ENCODE data around the gene CAD. TPM values are rescaled to one million over a fixed set of nuclear protein-coding genes. Genes with fewer than 3 reads are reported as not detected.

Gene CAD
- total and polyA plus RNA-seq, 4 donors, result 6.9 to 29.7 (median 18.2) TPM

DNA sequence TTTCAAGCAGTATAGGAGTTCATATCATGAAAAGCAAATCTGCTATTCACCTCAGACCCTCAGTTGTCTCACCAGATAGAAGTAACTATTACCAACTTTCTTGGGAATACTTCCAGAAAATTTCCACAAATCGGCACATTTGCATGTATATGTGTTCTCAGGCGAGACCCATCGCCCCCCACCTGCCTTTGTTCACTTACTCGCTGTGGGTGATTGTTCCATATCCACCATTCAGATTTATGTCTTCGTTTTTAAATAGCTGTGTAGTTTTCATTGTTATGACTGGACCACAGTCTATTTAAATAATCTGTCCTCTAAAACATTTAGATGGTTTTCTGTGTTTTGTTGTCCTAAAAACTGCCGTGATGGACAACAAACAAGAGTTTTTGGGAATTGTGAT is 68.3 kb downstream of the CAD start:
- no peak for DNase-seq
- no peaks in the 10 kb centered on the region for H3K27me3 ChIP-seq (ENCODE audit: control insufficient read depth in 1 of 2, insufficient read depth in 2 of 2, low read length in 1 of 2)
- intact Hi-C loops (cut with DNase I), result loop anchor here in 1 of 2 donors (10.0 kb wide), 1 partner anchor 321 kb away; no protein-coding TSS in a partner anchor
- H3K27ac ChIP-seq (ENCODE audit: low read depth in 1 of 2, low read length in 2 of 2), result no peak overlapping the region
- no peak for ATAC-seq (ENCODE audit: low FRiP score)
- no peaks in the 10 kb centered on the region for H3K4me1 ChIP-seq (ENCODE audit: control insufficient read depth in 1 of 2, insufficient read depth in 2 of 2, low read length in 2 of 2)
- no peaks in the 10 kb centered on the region for H3K36me3 ChIP-seq (ENCODE audit: control insufficient read depth in 1 of 2, insufficient read depth in 2 of 2, low read length in 1 of 2)
- 61 to 66% methylated on average over 6 of the region's 6 CpGs for WGBS, 2 donors
- H3K9me3 ChIP-seq (ENCODE audit: control insufficient read depth, low read length), result no peaks in the 10 kb centered on the region
- no peak overlapping the region for H3K4me3 ChIP-seq (ENCODE audit: low read length in 2 of 2)

DNA sequence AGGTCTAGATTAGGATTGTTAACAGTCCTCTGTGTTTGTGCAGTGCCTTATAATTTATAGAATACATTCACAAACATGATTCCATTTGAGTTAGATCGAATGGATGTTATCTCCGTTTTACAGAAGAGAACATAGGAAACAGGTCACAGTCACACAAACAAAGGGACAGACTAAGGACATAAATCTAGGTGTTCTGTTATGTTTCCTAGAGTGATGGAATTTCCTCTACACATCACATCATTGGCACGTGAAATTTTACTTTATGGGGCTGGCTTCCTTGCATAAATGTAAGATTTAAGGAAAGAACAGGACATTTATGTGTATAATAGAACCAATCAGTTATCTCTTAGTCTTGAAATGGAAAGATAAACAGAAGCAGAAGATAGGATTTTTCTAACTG is 71.4 kb downstream of the CAD start:
- no peaks in the 10 kb centered on the region for H3K27me3 ChIP-seq (ENCODE audit: control insufficient read depth in 1 of 2, insufficient read depth in 2 of 2, low read length in 1 of 2)
- ATAC-seq (ENCODE audit: low FRiP score) (no peak), DNase-seq (no peak)
- H3K4me3 ChIP-seq (ENCODE audit: low read length in 2 of 2), result no peak overlapping the region
- no peak overlapping the region for H3K27ac ChIP-seq (ENCODE audit: low read depth in 1 of 2, low read length in 2 of 2)
- H3K9me3 ChIP-seq (ENCODE audit: control insufficient read depth, low read length), result no peaks in the 10 kb centered on the region
- no peaks in the 10 kb centered on the region for H3K36me3 ChIP-seq (ENCODE audit: control insufficient read depth in 1 of 2, insufficient read depth in 2 of 2, low read length in 1 of 2)
- WGBS, 2 donors, result 9 to 18% methylated on average over 3 of the region's 3 CpGs
- intact Hi-C loops (cut with DNase I), result loop anchor here in 1 of 2 donors (10.0 kb wide), 1 partner anchor 324 kb away; no protein-coding TSS in a partner anchor
- peaks cover 0 to 4% of the 10 kb centered on the region in 2 donors for H3K4me1 ChIP-seq (ENCODE audit: control insufficient read depth in 1 of 2, insufficient read depth in 2 of 2, low read length in 2 of 2)

DNA sequence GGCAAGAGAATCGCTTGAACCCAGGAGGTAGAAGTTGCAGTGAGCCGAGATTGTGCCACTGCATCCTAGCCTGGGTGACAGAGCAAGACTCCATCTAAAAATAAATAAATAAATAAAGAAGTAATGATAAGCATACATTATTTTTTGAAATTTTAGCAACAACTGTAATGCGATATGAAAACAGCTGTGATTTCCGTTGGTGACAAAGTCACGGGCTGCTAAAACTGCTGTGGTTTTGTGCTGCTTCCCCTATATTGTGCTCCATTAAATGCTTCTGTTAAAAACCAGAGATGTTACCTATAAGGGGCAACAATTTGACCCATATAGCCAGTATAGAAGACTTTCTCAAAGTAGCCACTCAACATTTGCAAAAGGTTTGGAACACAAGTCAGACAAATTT is 73.4 kb downstream of the CAD start:
- 85 to 92% methylated on average over 5 of the region's 5 CpGs for WGBS, 2 donors
- intact Hi-C loops (cut with DNase I), result no loop called here
- H3K9me3 ChIP-seq (ENCODE audit: control insufficient read depth, low read length), result no peaks in the 10 kb centered on the region
- H3K27ac ChIP-seq (ENCODE audit: low read depth in 1 of 2, low read length in 2 of 2), result no peak overlapping the region
- H3K27me3 ChIP-seq (ENCODE audit: control insufficient read depth in 1 of 2, insufficient read depth in 2 of 2, low read length in 1 of 2), result no peaks in the 10 kb centered on the region
- no peaks in the 10 kb centered on the region for H3K36me3 ChIP-seq (ENCODE audit: control insufficient read depth in 1 of 2, insufficient read depth in 2 of 2, low read length in 1 of 2)
- ATAC-seq (ENCODE audit: low FRiP score) (no peak), DNase-seq (no peak)
- no peak overlapping the region for H3K4me3 ChIP-seq (ENCODE audit: low read length in 2 of 2)
- peaks cover 0 to 4% of the 10 kb centered on the region in 2 donors for H3K4me1 ChIP-seq (ENCODE audit: control insufficient read depth in 1 of 2, insufficient read depth in 2 of 2, low read length in 2 of 2)

DNA sequence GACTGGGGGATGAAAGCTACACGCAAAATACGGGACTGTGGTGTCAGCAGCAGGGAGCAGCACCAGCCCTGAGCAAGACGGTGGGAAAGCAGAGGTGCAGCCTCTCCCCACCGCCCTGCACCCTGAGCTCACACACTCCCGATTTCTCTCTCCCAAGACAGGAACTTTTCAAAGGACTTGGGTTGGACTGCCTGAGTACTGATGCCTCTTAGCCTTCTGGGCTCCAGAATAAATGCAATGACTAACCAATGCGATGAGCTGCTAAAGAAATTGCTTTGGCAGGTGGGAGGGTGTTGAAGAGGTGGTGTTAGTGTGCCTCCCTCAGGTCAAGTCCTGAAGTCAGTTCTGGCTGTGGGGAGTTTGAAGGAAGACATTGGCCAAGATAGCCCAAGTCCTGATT is 74.7 kb downstream of the CAD start:
- DNase-seq, result no peak
- intact Hi-C loops (cut with DNase I), result no loop called here
- Histone ChIP-seq H3K27ac (ENCODE audit: low read depth in 1 of 2, low read length in 2 of 2) (no peak overlapping the region), H3K9me3 (ENCODE audit: control insufficient read depth, low read length) (no peaks in the 10 kb centered on the region), H3K36me3 (ENCODE audit: control insufficient read depth in 1 of 2, insufficient read depth in 2 of 2, low read length in 1 of 2) (no peaks in the 10 kb centered on the region), H3K4me3 (ENCODE audit: low read length in 2 of 2) (no peak overlapping the region), H3K4me1 (ENCODE audit: control insufficient read depth in 1 of 2, insufficient read depth in 2 of 2, low read length in 2 of 2) (peaks cover 0 to 4% of the 10 kb centered on the region in 2 donors), H3K27me3 (ENCODE audit: control insufficient read depth in 1 of 2, insufficient read depth in 2 of 2, low read length in 1 of 2) (no peaks in the 10 kb centered on the region)
- 20 to 21% methylated on average over 6 of the region's 6 CpGs for WGBS, 2 donors
- no peak for ATAC-seq (ENCODE audit: low FRiP score)

Other genes starting within 250 kb of the CAD start
- 10 to 100 TPM; 15.9 to 16.1 TPM for gene MAPRE3, start 246.7 kb upstream of the CAD start, total RNA-seq
- 10 to 100 TPM in 1 of 2 donors, 1 to 10 TPM in 1; 7.9 to 26.7 TPM for gene MAPRE3, start 246.7 kb upstream of the CAD start, polyA plus RNA-seq
- 100 to 1,000 TPM in 1 of 2 donors, 10 to 100 TPM in 1; 96.4 to 106 TPM for gene TMEM214, start 184.4 kb upstream of the CAD start, total RNA-seq
- 10 to 100 TPM; 30.2 to 93.3 TPM for gene TMEM214, start 184.4 kb upstream of the CAD start, polyA plus RNA-seq
- gene AGBL5, start 165.7 kb upstream of the CAD start, total RNA-seq, result 10 to 100 TPM; 14.3 to 15.0 TPM
- gene AGBL5, start 165.7 kb upstream of the CAD start, polyA plus RNA-seq, result 10 to 100 TPM; 11.5 to 16.7 TPM
- gene OST4, start 145.7 kb upstream of the CAD start, total RNA-seq, result 100 to 1,000 TPM; 219 to 260 TPM
- 100 to 1,000 TPM; 531 to 750 TPM for gene OST4, start 145.7 kb upstream of the CAD start, polyA plus RNA-seq
- 100 to 1,000 TPM; 180 to 200 TPM for gene EMILIN1, start 138.8 kb upstream of the CAD start, total RNA-seq
- 100 to 1,000 TPM in 1 of 2 donors, 10 to 100 TPM in 1; 50.0 to 249 TPM for gene EMILIN1, start 138.8 kb upstream of the CAD start, polyA plus RNA-seq
- gene KHK, start 130.6 kb upstream of the CAD start, total RNA-seq, result 1 to 10 TPM; 3.4 to 5.1 TPM
- gene KHK, start 130.6 kb upstream of the CAD start, polyA plus RNA-seq, result 10 to 100 TPM in 1 of 2 donors, 1 to 10 TPM in 1; 6.0 to 38.7 TPM
- 1 to 10 TPM; 8.1 to 8.6 TPM for gene CGREF1, start 98.2 kb upstream of the CAD start, total RNA-seq
- 1 to 10 TPM; 5.8 to 6.9 TPM for gene CGREF1, start 98.2 kb upstream of the CAD start, polyA plus RNA-seq
- gene ABHD1, start 93.6 kb upstream of the CAD start, total RNA-seq, result under 1 TPM in 1 of 2 donors, not detected in 1; 0.90 TPM
- gene ABHD1, start 93.6 kb upstream of the CAD start, polyA plus RNA-seq, result under 1 TPM in 1 of 2 donors, not detected in 1; 0.08 TPM
- gene PREB, start 82.7 kb upstream of the CAD start, total RNA-seq, result 10 to 100 TPM; 42.1 to 48.1 TPM
- gene PREB, start 82.7 kb upstream of the CAD start, polyA plus RNA-seq, result 10 to 100 TPM; 24.9 to 46.3 TPM
- not detected for gene PRR30, start 78.0 kb upstream of the CAD start, total RNA-seq
- not detected for gene PRR30, start 78.0 kb upstream of the CAD start, polyA plus RNA-seq
- 1 to 10 TPM in 1 of 2 donors, under 1 TPM in 1; 0.39 to 1.1 TPM for gene TCF23, start 68.4 kb upstream of the CAD start, total RNA-seq
- gene TCF23, start 68.4 kb upstream of the CAD start, polyA plus RNA-seq, result not detected
- 10 to 100 TPM; 66.9 to 93.8 TPM for gene ATRAID, start 5.3 kb upstream of the CAD start, total RNA-seq
- gene ATRAID, start 5.3 kb upstream of the CAD start, polyA plus RNA-seq, result 100 to 1,000 TPM; 144 to 176 TPM
- 10 to 100 TPM; 17.9 to 21.3 TPM for gene SLC5A6, start 5.1 kb upstream of the CAD start, total RNA-seq
- gene SLC5A6, start 5.1 kb upstream of the CAD start, polyA plus RNA-seq, result 10 to 100 TPM; 16.4 to 24.7 TPM
- 1 to 10 TPM in 1 of 2 donors, under 1 TPM in 1; 0.78 to 1.8 TPM for gene SLC30A3, start 45.7 kb downstream of the CAD start, total RNA-seq
- 10 to 100 TPM in 1 of 2 donors, 1 to 10 TPM in 1; 4.0 to 20.2 TPM for gene SLC30A3, start 45.7 kb downstream of the CAD start, polyA plus RNA-seq
- gene DNAJC5G, start 58.1 kb downstream of the CAD start, total RNA-seq, result not detected
- gene DNAJC5G, start 58.1 kb downstream of the CAD start, polyA plus RNA-seq, result 1 to 10 TPM; 2.3 TPM
- under 1 TPM; 0.18 to 0.39 TPM for gene TRIM54, start 65.1 kb downstream of the CAD start, total RNA-seq
- 1 to 10 TPM; 1.4 to 5.0 TPM for gene TRIM54, start 65.1 kb downstream of the CAD start, polyA plus RNA-seq
- 1 to 10 TPM; 1.2 to 2.2 TPM for gene UCN, start 91.1 kb downstream of the CAD start, total RNA-seq
- 1 to 10 TPM in 1 of 2 donors, not detected in 1; 1.3 TPM for gene UCN, start 91.1 kb downstream of the CAD start, polyA plus RNA-seq
- gene MPV17, start 105.7 kb downstream of the CAD start, total RNA-seq, result 10 to 100 TPM; 49.9 to 68.7 TPM
- 10 to 100 TPM; 47.5 to 80.6 TPM for gene MPV17, start 105.7 kb downstream of the CAD start, polyA plus RNA-seq
- gene GTF3C2, start 139.4 kb downstream of the CAD start, total RNA-seq, result 10 to 100 TPM; 42.7 to 60.9 TPM
- gene GTF3C2, start 139.4 kb downstream of the CAD start, polyA plus RNA-seq, result 10 to 100 TPM; 17.0 to 20.3 TPM
- gene EIF2B4, start 153.0 kb downstream of the CAD start, total RNA-seq, result 10 to 100 TPM; 32.2 to 42.7 TPM
- 10 to 100 TPM; 36.3 to 87.1 TPM for gene EIF2B4, start 153.0 kb downstream of the CAD start, polyA plus RNA-seq
- 10 to 100 TPM; 77.8 to 90.5 TPM for gene SNX17, start 153.2 kb downstream of the CAD start, total RNA-seq
- gene SNX17, start 153.2 kb downstream of the CAD start, polyA plus RNA-seq, result 10 to 100 TPM; 79.4 to 92.6 TPM
- 10 to 100 TPM; 15.3 to 18.7 TPM for gene ZNF513, start 163.4 kb downstream of the CAD start, total RNA-seq
- 10 to 100 TPM in 1 of 2 donors, 1 to 10 TPM in 1; 5.5 to 32.7 TPM for gene ZNF513, start 163.4 kb downstream of the CAD start, polyA plus RNA-seq
- 10 to 100 TPM; 39.5 to 42.7 TPM for gene PPM1G, start 192.2 kb downstream of the CAD start, total RNA-seq
- gene PPM1G, start 192.2 kb downstream of the CAD start, polyA plus RNA-seq, result 10 to 100 TPM; 37.3 to 40.7 TPM
- gene NRBP1, start 211.3 kb downstream of the CAD start, total RNA-seq, result 10 to 100 TPM; 94.5 to 99.8 TPM
- 10 to 100 TPM; 51.2 to 81.2 TPM for gene NRBP1, start 211.3 kb downstream of the CAD start, polyA plus RNA-seq
- 1 to 10 TPM; 1.8 to 2.4 TPM for gene KRTCAP3, start 225.0 kb downstream of the CAD start, total RNA-seq
- 10 to 100 TPM in 1 of 2 donors, 1 to 10 TPM in 1; 3.9 to 13.9 TPM for gene KRTCAP3, start 225.0 kb downstream of the CAD start, polyA plus RNA-seq